T-helper 2 cell treated with Interferon-gamma antibody and Interleukin-4, amounts not matched to agents 5 μg/mL and 100 μg/mL, for 36 hours (primary cell): Measurements from ENCODE around the gene ABCG2.

Experiments
- DNase-seq: peaks from one replicate; pipeline ENCODE4 v3.0.0; 2021; ENCODE audit warnings: low spot score
- H3K27ac Mint-ChIP-seq: one replicate; pipeline ENCODE4 v1.8.0; 2021; ENCODE audit warnings: mild to moderate bottlenecking, mixed read lengths
- H3K27me3 Mint-ChIP-seq: one replicate; pipeline ENCODE4 v1.8.0; 2021; ENCODE audit warnings: low read depth, mixed read lengths
- H3K36me3 Mint-ChIP-seq: one replicate; pipeline ENCODE4 v1.8.0; 2021; ENCODE audit warnings: low read depth, mixed read lengths
- H3K4me1 Mint-ChIP-seq: one replicate; pipeline ENCODE4 v1.8.0; 2021; ENCODE audit warnings: low read depth, mixed read lengths
- H3K4me3 Mint-ChIP-seq: one replicate; pipeline ENCODE4 v1.8.0; 2022; ENCODE audit warnings: mild to moderate bottlenecking, moderate library complexity, mixed read lengths
- H3K9me3 Mint-ChIP-seq: one replicate; pipeline ENCODE4 v1.8.0; 2021; ENCODE audit warnings: mixed read lengths

The ABCG2 gene

DNA sequence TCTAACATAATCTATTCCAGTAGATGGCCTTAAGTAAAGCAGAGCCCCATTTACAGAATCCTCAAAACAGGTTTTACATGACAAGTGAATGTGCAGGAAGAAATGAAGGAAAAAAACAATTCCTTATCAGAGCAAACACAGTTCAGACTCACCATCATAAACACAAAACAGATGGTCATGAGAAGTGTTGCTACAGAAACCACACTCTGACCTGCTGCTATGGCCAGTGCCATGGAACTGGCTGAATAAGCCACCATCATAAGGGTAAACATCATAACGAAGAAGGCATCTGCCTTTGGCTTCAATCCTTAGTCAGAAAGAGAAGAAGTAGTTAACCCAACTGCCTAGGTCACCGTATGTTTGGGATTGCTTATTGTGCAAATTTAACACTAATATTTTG lies 61.1 kb downstream of the ABCG2 start:
- no peak for DNase-seq
- no peaks in the 10 kb centered on the region for H3K4me1 Mint-ChIP-seq
- H3K36me3 Mint-ChIP-seq = no peaks in the 10 kb centered on the region
- H3K27ac Mint-ChIP-seq = no peak overlapping the region
- H3K9me3 Mint-ChIP-seq = no peaks in the 10 kb centered on the region
- peaks cover 4% of the 10 kb centered on the region for H3K27me3 Mint-ChIP-seq
- no peak overlapping the region for H3K4me3 Mint-ChIP-seq

- H3K27me3 Mint-ChIP-seq = peaks cover 4% of the 10 kb centered on the region
- H3K27ac Mint-ChIP-seq = no peak overlapping the region
- H3K36me3 Mint-ChIP-seq = no peaks in the 10 kb centered on the region
- H3K9me3 Mint-ChIP-seq = no peaks in the 10 kb centered on the region
- no peak for DNase-seq
- no peak overlapping the region for H3K4me3 Mint-ChIP-seq
- H3K4me1 Mint-ChIP-seq = no peaks in the 10 kb centered on the region
Observed at GRCh38 chr4:88093874-88094273, 64.6 kb downstream of the ABCG2 start.

DNA sequence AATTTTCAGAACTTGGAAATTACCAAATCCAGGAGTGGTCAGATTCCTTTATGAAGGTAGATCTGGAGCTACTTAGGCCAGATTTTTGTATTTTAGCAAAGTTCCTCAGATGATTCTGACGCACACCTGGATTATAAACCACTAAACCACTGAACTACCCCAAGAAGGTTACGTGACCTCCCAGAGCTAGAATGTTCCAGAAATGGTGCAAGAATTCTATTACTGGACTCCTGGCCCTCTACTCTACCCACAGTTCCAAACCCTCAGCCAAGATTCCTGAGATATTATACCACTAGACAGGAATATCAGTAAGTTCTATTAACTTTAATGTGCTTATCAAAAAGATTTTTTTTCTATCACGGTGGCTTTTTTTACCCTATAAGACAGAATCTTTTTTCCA lies 67.1 kb downstream of the ABCG2 start:
- H3K27ac Mint-ChIP-seq = no peak overlapping the region
- H3K27me3 Mint-ChIP-seq = no peaks in the 10 kb centered on the region
- H3K4me3 Mint-ChIP-seq = no peak overlapping the region
- H3K9me3 Mint-ChIP-seq = no peaks in the 10 kb centered on the region
- no peaks in the 10 kb centered on the region for H3K4me1 Mint-ChIP-seq
- H3K36me3 Mint-ChIP-seq = no peaks in the 10 kb centered on the region
- no peak for DNase-seq

DNA sequence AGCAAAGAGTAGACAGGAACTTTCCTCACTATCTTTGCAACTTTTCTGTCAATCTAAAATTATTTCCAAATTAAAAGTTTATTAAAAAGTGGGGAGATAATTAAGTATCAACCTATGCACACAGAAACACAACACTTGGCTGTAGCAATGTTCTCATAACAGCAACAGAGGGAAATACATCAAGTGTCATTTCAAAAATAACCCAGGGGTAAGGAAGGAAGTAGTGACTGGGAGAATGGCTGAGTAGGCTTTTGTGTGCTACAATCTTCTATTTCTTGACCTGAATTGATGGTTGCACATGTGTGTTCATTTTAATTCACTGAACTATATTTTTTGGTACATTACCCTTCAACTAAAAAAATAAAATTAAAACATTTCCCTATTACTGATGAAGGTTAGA lies 67.5 kb downstream of the ABCG2 start:
- Mint-ChIP-seq H3K36me3 (no peaks in the 10 kb centered on the region), H3K27me3 (no peaks in the 10 kb centered on the region), H3K4me1 (no peaks in the 10 kb centered on the region), H3K4me3 (no peak overlapping the region), H3K27ac (no peak overlapping the region), H3K9me3 (no peaks in the 10 kb centered on the region)
- no peak for DNase-seq

- H3K27me3 Mint-ChIP-seq = no peaks in the 10 kb centered on the region
- no peaks in the 10 kb centered on the region for H3K36me3 Mint-ChIP-seq
- no peak for DNase-seq
- H3K4me1 Mint-ChIP-seq = no peaks in the 10 kb centered on the region
- H3K4me3 Mint-ChIP-seq = no peak overlapping the region
- no peaks in the 10 kb centered on the region for H3K9me3 Mint-ChIP-seq
- H3K27ac Mint-ChIP-seq = no peak overlapping the region
Observed at GRCh38 chr4:88087004-88087403, 71.4 kb downstream of the ABCG2 start.

DNA sequence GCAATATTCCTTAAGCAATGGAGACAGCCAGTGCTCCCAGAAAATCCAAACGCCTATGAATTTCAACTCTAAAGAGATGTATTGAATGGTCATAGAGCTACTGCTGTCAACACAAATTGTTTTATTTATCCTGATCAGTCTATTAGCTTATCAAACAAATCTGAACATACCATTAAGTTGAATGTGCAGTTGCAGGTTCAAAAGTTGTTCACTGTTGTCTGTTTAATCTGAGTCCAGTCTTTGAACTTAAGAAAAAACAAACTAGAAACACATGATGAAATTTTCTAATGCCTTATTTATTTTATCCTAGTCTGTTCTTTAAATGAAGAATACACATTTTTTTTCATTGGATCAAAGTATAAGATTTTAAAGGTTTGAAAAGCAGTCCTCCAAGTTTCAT lies 77.8 kb downstream of the ABCG2 start:
- no peaks in the 10 kb centered on the region for H3K9me3 Mint-ChIP-seq
- no peaks in the 10 kb centered on the region for H3K4me1 Mint-ChIP-seq
- peaks cover 8% of the 10 kb centered on the region for H3K36me3 Mint-ChIP-seq
- DNase-seq = no peak
- H3K4me3 Mint-ChIP-seq = no peak overlapping the region
- H3K27me3 Mint-ChIP-seq = no peaks in the 10 kb centered on the region
- no peak overlapping the region for H3K27ac Mint-ChIP-seq

GRCh38 chr4:88078579-88078978 lies 79.9 kb downstream of the ABCG2 start:
- Mint-ChIP-seq H3K27ac (no peak overlapping the region), H3K9me3 (no peaks in the 10 kb centered on the region), H3K4me1 (no peaks in the 10 kb centered on the region), H3K36me3 (peaks cover 20% of the 10 kb centered on the region), H3K4me3 (no peak overlapping the region), H3K27me3 (no peaks in the 10 kb centered on the region)
- DNase-seq = no peak

GRCh38 chr4:88077911-88078524 lies 80.4 kb downstream of the ABCG2 start:
- H3K36me3 Mint-ChIP-seq = peaks cover 20% of the 10 kb centered on the region
- no peak for DNase-seq
- no peak overlapping the region for H3K4me3 Mint-ChIP-seq
- no peak overlapping the region for H3K27ac Mint-ChIP-seq
- H3K9me3 Mint-ChIP-seq = no peaks in the 10 kb centered on the region
- H3K4me1 Mint-ChIP-seq = no peaks in the 10 kb centered on the region
- no peaks in the 10 kb centered on the region for H3K27me3 Mint-ChIP-seq

GRCh38 chr4:88075336-88075735 lies 83.1 kb downstream of the ABCG2 start:
- Mint-ChIP-seq H3K27ac (no peak overlapping the region), H3K27me3 (no peaks in the 10 kb centered on the region), H3K4me3 (no peak overlapping the region), H3K4me1 (no peaks in the 10 kb centered on the region), H3K36me3 (peaks cover 41% of the 10 kb centered on the region), H3K9me3 (peaks cover 5% of the 10 kb centered on the region)
- no peak for DNase-seq

DNA sequence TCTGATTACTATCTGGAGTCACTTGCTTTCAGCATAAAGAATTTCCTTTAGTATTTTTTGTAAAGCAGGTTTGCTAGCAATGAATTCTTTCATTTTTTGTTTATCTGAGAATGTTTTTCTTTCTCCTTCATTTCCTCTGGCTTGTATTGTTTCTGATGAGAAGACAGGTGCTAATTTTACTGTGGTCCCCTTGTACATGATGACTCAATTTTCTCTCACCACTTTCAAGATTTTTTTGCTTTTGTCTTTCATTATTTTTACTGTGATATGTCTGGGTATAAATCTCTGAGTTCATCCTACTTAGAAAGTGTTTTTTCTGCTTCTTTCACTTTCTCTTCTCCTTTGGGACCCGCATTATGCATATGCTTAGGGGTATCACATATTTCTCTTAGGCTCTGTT lies 88.4 kb downstream of the ABCG2 start:
- H3K4me3 Mint-ChIP-seq = no peak overlapping the region
- H3K27me3 Mint-ChIP-seq = no peaks in the 10 kb centered on the region
- no peak overlapping the region for H3K27ac Mint-ChIP-seq
- peaks cover 74% of the 10 kb centered on the region for H3K36me3 Mint-ChIP-seq
- no peak for DNase-seq
- H3K4me1 Mint-ChIP-seq = peaks cover 6% of the 10 kb centered on the region
- peaks cover 10% of the 10 kb centered on the region for H3K9me3 Mint-ChIP-seq

- Mint-ChIP-seq H3K36me3 (peaks cover 48% of the 10 kb centered on the region), H3K27ac (no peak overlapping the region), H3K27me3 (no peaks in the 10 kb centered on the region), H3K9me3 (peaks cover 5% of the 10 kb centered on the region), H3K4me1 (no peaks in the 10 kb centered on the region), H3K4me3 (no peak overlapping the region)
- no peak for DNase-seq
Observed at GRCh38 chr4:88064410-88064809, 94.0 kb downstream of the ABCG2 start.

- Mint-ChIP-seq H3K4me3 (no peak overlapping the region), H3K4me1 (no peaks in the 10 kb centered on the region), H3K36me3 (peaks cover 47% of the 10 kb centered on the region), H3K27ac (no peak overlapping the region), H3K27me3 (no peaks in the 10 kb centered on the region), H3K9me3 (peaks cover 4% of the 10 kb centered on the region)
- no peak for DNase-seq
Observed at GRCh38 chr4:88063634-88064296, 94.7 kb downstream of the ABCG2 start.

DNA sequence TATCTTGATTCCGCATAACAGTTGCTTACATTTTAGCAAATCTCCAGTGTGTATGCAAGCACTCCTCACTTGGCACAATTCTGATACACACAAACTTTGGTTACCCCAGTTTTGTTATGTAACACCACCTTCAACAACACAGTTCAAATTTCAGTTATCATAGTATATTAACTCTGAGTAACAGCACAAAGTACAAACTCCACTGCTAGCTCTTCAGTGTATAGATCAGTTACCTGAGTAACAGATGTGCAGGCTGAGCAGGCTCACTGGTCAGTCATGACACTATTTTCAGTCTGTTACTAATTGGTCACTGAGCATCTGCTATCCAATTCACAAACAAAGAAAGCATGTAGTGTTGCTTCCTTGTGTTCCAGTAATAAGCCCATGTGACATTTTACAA lies 95.6 kb downstream of the ABCG2 start:
- Mint-ChIP-seq H3K9me3 (no peaks in the 10 kb centered on the region), H3K36me3 (peaks cover 43% of the 10 kb centered on the region), H3K4me3 (no peak overlapping the region), H3K27ac (no peak overlapping the region), H3K4me1 (no peaks in the 10 kb centered on the region), H3K27me3 (no peaks in the 10 kb centered on the region)
- no peak for DNase-seq

DNA sequence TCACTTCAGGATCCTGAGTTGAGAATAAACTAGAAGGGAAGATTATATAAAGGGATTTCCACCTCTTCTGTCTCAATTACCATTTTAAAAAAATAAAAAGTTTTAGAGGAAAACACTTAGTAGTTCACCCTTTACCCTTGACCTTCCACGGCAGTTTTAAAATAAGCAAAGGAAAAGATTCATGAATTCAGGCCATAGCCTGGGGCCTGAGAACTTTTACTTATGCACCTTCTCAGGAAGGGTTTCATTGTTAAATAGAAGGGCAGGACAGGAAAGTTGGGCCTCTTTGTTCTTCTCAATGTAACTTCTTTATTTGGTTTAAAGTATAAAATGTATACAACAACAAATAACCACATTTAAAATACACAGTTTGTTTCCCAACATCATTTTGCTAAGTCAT lies 96.1 kb downstream of the ABCG2 start:
- Mint-ChIP-seq H3K4me3 (no peak overlapping the region), H3K27me3 (no peaks in the 10 kb centered on the region), H3K4me1 (no peaks in the 10 kb centered on the region), H3K27ac (no peak overlapping the region), H3K9me3 (no peaks in the 10 kb centered on the region), H3K36me3 (peaks cover 40% of the 10 kb centered on the region)
- no peak for DNase-seq

- H3K4me3 Mint-ChIP-seq = no peak overlapping the region
- H3K36me3 Mint-ChIP-seq = peaks cover 38% of the 10 kb centered on the region
Observed at GRCh38 chr4:88060431-88060830, 98.0 kb downstream of the ABCG2 start.

More at GRCh38 chr4:88060431-88060830, 98.0 kb downstream of the ABCG2 start:
- H3K4me1 Mint-ChIP-seq = no peaks in the 10 kb centered on the region
- no peak overlapping the region for H3K27ac Mint-ChIP-seq
- H3K9me3 Mint-ChIP-seq = no peaks in the 10 kb centered on the region
- H3K27me3 Mint-ChIP-seq = no peaks in the 10 kb centered on the region
- no peak for DNase-seq
